Smooth muscle cell (in vitro differentiated cells): ENCODE results near the gene CFAP65. TPM values are rescaled to one million over a fixed set of nuclear protein-coding genes. Genes with fewer than 3 reads are reported as not detected.
A peak's percentile ranks its signal among the peaks of the same experiment; 100 is the strongest.

Experiments used
- DNase-seq: peaks from one replicate; lab custom pipeline; 2025; ENCODE audit not compliant: unreplicated experiment; lab: John Stamatoyannopoulos, UW
- H2AFZ ChIP-seq: fragments of 200-600 bp; sonication (generic); 2 replicates; pipeline ENCODE4 v1.6.0; 2016; ENCODE audit warnings: antibody characterized with exemption, low read depth, mild to moderate bottlenecking
- H3F3A ChIP-seq: fragments of 200-600 bp; sonication (generic); 2 replicates; pipeline ENCODE4 v1.6.0; 2017; ENCODE audit warnings: antibody characterized with exemption, low read depth
- H3K27ac ChIP-seq: fragments of 200-600 bp; sonication (generic); 2 replicates; pipeline ENCODE4 v1.5.1; 2016; ENCODE audit warnings: low read depth, mild to moderate bottlenecking
- H3K27me3 ChIP-seq: fragments of 200-600 bp; sonication (generic); 2 replicates; pipeline ENCODE4 v1.6.1; 2016; ENCODE audit warnings: low read depth, mild to moderate bottlenecking
- H3K36me3 ChIP-seq: fragments of 200-600 bp; sonication (generic); 2 replicates; pipeline ENCODE4 v1.5.1; 2016; ENCODE audit warnings: low read depth
- H3K4me1 ChIP-seq: fragments of 200-600 bp; sonication (generic); 2 replicates; pipeline ENCODE4 v1.5.1; 2016; ENCODE audit warnings: low read depth
- H3K4me2 ChIP-seq: fragments of 200-600 bp; sonication (generic); 2 replicates; pipeline ENCODE4 v1.6.0; 2016; ENCODE audit warnings: mild to moderate bottlenecking
- H3K4me3 ChIP-seq: fragments of 200-600 bp; sonication (generic); 2 replicates; pipeline ENCODE4 v1.5.1; 2016; ENCODE audit warnings: mild to moderate bottlenecking
- H3K79me2 ChIP-seq: fragments of 200-600 bp; sonication (generic); 2 replicates; pipeline ENCODE4 v1.6.0; 2016; ENCODE audit warnings: low read depth, mild to moderate bottlenecking
- H3K9ac ChIP-seq: fragments of 200-600 bp; sonication (generic); 2 replicates; pipeline ENCODE4 v1.6.0; 2016; ENCODE audit warnings: low read depth
- H3K9me3 ChIP-seq: fragments of 200-600 bp; sonication (generic); replicated peaks from 2 replicates; pipeline ENCODE4 v1.5.1; 2016; ENCODE audit warnings: low read depth
- H4K20me1 ChIP-seq: fragments of 200-600 bp; sonication (generic); 2 replicates; pipeline ENCODE4 v1.6.0; 2016; ENCODE audit warnings: low read depth
- CTCF ChIP-seq: fragments of 200-600 bp; sonication (generic); IDR thresholded peaks from 2 replicates; pipeline ENCODE4 v1.5.1; 2017; ENCODE audit warnings: borderline replicate concordance, mild to moderate bottlenecking, antibody characterized with exemption; ENCODE audit not compliant: insufficient read depth, poor library complexity, severe bottlenecking
- WGBS: methylation state at CpG from one replicate; pipeline ENCODE4 v1.1.7; 2016; ENCODE audit warnings: low lambda C conversion rate; 5-methylcytosine and 5-hydroxymethylcytosine counted together
- polyA plus RNA-seq: library from polyadenylated mRNA; unstranded; fragments of >200 nt; fragmentation: Nextera tagmentation; extraction: Ambion mirVana; gene quantifications from 2 replicates; pipeline ENCODE4 v1.2.1, GENCODE V29; 2016
- total RNA-seq: library from RNA; depleted of rRNA; stranded (reverse); fragments of >200 nt; gene quantifications from 2 replicates; pipeline ENCODE4 v1.2.3, GENCODE V29; 2014

Gene CFAP65
- total and polyA plus RNA-seq, 2 experiments from 2014 or later: not detected

- Histone ChIP-seq H3K9me3 (no peaks in the 10 kb centered on the region), H3K36me3 (no peaks in the 10 kb centered on the region), H3K9ac (no peak overlapping the region), H3F3A (no peaks in the 10 kb centered on the region), H3K27me3 (peaks cover 87% of the 10 kb centered on the region), H3K4me3 (no peak overlapping the region), H3K79me2 (no peaks in the 10 kb centered on the region), H3K27ac (no peak overlapping the region), H3K4me2 (no peak overlapping the region), H3K4me1 (no peaks in the 10 kb centered on the region), H4K20me1 (no peaks in the 10 kb centered on the region), H2AFZ (no peak overlapping the region)
- 65% methylated on average over 4 of the region's 4 CpGs for WGBS
- TF ChIP-seq CTCF: no peak
- no peak for DNase-seq
Measured at GRCh38 chr2:218975060-218975777, 66.1 kb downstream of the CFAP65 start.

- 29% methylated on average over 1 of the region's 1 CpG for WGBS
Measured at GRCh38 chr2:218970894-218971293, 70.4 kb downstream of the CFAP65 start.

DNA sequence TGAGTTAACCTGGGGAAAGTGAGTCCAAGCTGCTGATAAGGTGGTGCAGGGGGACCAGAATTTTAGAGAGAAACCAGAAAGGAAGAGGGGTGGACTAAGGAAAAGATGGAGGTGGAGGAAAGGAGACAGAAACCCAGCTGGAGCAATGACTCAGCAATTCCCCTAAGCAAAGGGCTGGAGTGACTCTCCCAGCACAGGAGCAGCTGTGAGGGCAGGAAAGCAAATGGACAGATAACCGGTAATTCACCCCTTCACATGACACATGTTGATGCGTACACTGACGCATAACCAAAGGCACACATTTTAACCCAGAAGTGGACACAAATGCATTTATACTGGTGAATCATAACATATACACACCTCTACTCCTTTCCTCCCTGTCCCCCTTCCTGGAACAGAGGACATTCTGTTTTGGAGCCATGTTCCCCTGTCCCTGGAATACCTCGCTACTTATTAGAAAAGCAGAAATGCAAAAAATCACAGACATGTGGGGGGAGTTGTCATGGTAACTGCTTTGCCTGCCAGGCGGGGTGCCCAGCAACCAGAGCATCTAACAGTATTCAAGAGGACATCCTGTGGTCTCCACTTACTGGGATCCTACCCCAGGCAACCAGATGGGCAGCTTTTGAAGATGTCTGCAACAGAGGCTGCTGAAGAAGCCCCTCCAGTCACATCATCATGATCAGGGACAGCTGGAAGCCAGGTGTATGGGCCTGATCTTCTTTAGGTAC is 77.1 kb downstream of the CFAP65 start:
- H3K79me2 ChIP-seq: no peaks in the 10 kb centered on the region
- WGBS: 46% methylated on average over 5 of the region's 5 CpGs
- H4K20me1 ChIP-seq: no peaks in the 10 kb centered on the region
- H3K9me3 ChIP-seq: no peaks in the 10 kb centered on the region
- H3K4me3 ChIP-seq: no peak overlapping the region
- H3F3A ChIP-seq: peaks cover 6% of the 10 kb centered on the region
- H3K9ac ChIP-seq: peak overlapping the region; percentile 63
- H3K4me2 ChIP-seq: peak overlapping the region; percentile 79
- H3K27me3 ChIP-seq: peaks cover 49% of the 10 kb centered on the region
- no peak for TF ChIP-seq CTCF
- H3K36me3 ChIP-seq: no peaks in the 10 kb centered on the region
- peaks cover 19% of the 10 kb centered on the region for H3K4me1 ChIP-seq
- peak overlapping the region; percentile 81 for H3K27ac ChIP-seq
- DNase-seq: no peak
- no peak overlapping the region for H2AFZ ChIP-seq

More at GRCh38 chr2:218970894-218971293, 70.4 kb downstream of the CFAP65 start:
- DNase-seq: no peak
- Histone ChIP-seq H3K27ac (no peak overlapping the region), H2AFZ (no peak overlapping the region), H4K20me1 (no peaks in the 10 kb centered on the region), H3K4me1 (no peaks in the 10 kb centered on the region), H3K36me3 (no peaks in the 10 kb centered on the region), H3K9me3 (no peaks in the 10 kb centered on the region), H3K4me3 (no peak overlapping the region), H3K79me2 (no peaks in the 10 kb centered on the region), H3K27me3 (peaks cover 69% of the 10 kb centered on the region), H3K9ac (no peak overlapping the region), H3F3A (no peaks in the 10 kb centered on the region), H3K4me2 (no peak overlapping the region)
- no peak for TF ChIP-seq CTCF
